OCI-LY7 (cell line): ENCODE measurements around the gene NEK2. TPM values are rescaled to one million over a fixed set of nuclear protein-coding genes. Genes with fewer than 3 reads are reported as not detected.

Experiments used
- BruUV-seq: library from RNA; stranded (reverse); fragments of 400-500 nt; replicated peaks from 2 replicates; lab custom pipeline; 2021; lab: Mats Ljungman, UMichigan
- CTCF ChIA-PET: fragments of 300-600 bp; sonication (Branson Sonifier 250); formaldehyde crosslinking; loops from one replicate; lab custom pipeline; 2022; ENCODE audit warnings: antibody characterized with exemption; ENCODE audit not compliant: unreplicated experiment; lab: Charles Lee
- POLR2A ChIA-PET: fragments of 300-600 bp; sonication (Branson Sonifier 250); formaldehyde crosslinking; loops from one replicate; lab custom pipeline; 2022; ENCODE audit warnings: antibody characterized with exemption; lab: Charles Lee
- DNase-seq: peaks from one replicate; pipeline ENCODE4 v3.0.0-alpha.2; 2015; ENCODE audit warnings: low spot score
- H2AFZ ChIP-seq: fragments of 200-600 bp; sonication (generic), shearing (Covaris generic); 2 replicates; pipeline ENCODE4 v1.6.1; 2014; ENCODE audit warnings: mild to moderate bottlenecking, antibody characterized with exemption, low read length, moderate library complexity
- H3K27ac ChIP-seq: fragments of 200-600 bp; sonication (generic); 2 replicates; pipeline ENCODE4 v1.5.1; 2014; ENCODE audit warnings: mixed run types, low read depth, mild to moderate bottlenecking, moderate library complexity, low read length, inconsistent platforms; ENCODE audit not compliant: poor library complexity, severe bottlenecking
- H3K36me3 ChIP-seq: fragments of 200-600 bp; sonication (generic); 2 replicates; pipeline ENCODE4 v1.6.1; 2014; ENCODE audit warnings: mild to moderate bottlenecking, antibody characterized with exemption, low read length, moderate library complexity, mixed read lengths; ENCODE audit not compliant: insufficient read depth
- H3K4me1 ChIP-seq: fragments of 200-600 bp; sonication (generic); 2 replicates; pipeline ENCODE4 v1.5.1; 2014; ENCODE audit warnings: mild to moderate bottlenecking, low read length; ENCODE audit not compliant: insufficient read depth, poor library complexity, severe bottlenecking
- H3K4me2 ChIP-seq: fragments of 200-600 bp; sonication (generic); 2 replicates; pipeline ENCODE4 v1.6.1; 2014; ENCODE audit warnings: mild to moderate bottlenecking, low read length
- H3K4me3 ChIP-seq: fragments of 200-600 bp; sonication (generic); 2 replicates; pipeline ENCODE4 v1.5.1; 2014; ENCODE audit warnings: mild to moderate bottlenecking, low read depth, low read length; ENCODE audit not compliant: poor library complexity, severe bottlenecking
- H3K79me2 ChIP-seq: fragments of 200-600 bp; sonication (generic); 2 replicates; pipeline ENCODE4 v1.6.1; 2016; ENCODE audit warnings: low read depth, mild to moderate bottlenecking, low read length, moderate library complexity, mixed read lengths; ENCODE audit not compliant: insufficient read depth
- H3K9me2 ChIP-seq: fragments of 200-600 bp; sonication (generic); 2 replicates; pipeline ENCODE4 v1.6.1; 2016; ENCODE audit warnings: mild to moderate bottlenecking, low read length, mixed read lengths; ENCODE audit not compliant: insufficient read depth
- H3K9me3 ChIP-seq: fragments of 200-600 bp; sonication (generic); 2 replicates; pipeline ENCODE4 v1.6.1; 2014; ENCODE audit warnings: mild to moderate bottlenecking, mixed run types, low read length, mixed read lengths
- H4K20me1 ChIP-seq: fragments of 200-600 bp; sonication (generic); 2 replicates; pipeline ENCODE4 v1.6.1; 2014; ENCODE audit warnings: mild to moderate bottlenecking, antibody characterized with exemption, low read length, moderate library complexity, mixed read lengths; ENCODE audit not compliant: insufficient read depth
- CTCF ChIP-seq: fragments of 200-600 bp; sonication (generic); conservative IDR thresholded peaks from 2 replicates; pipeline ENCODE4 v1.5.1; 2014; ENCODE audit warnings: mild to moderate bottlenecking, antibody characterized with exemption, low read length, moderate library complexity, mixed read lengths
- EZH2phosphoT487 ChIP-seq: fragments of 200-600 bp; sonication (generic); IDR thresholded peaks from 2 replicates; pipeline ENCODE4 v1.6.1; 2018; ENCODE audit warnings: low read depth, borderline replicate concordance, mild to moderate bottlenecking, mixed run types, antibody characterized with exemption, low read length, moderate library complexity, mixed read lengths
- intact Hi-C: fragments of 100-400 bp; cut with micrococcal nuclease; formaldehyde crosslinking; loops from one replicate; pipeline ENCODE4 v1.10.0; 2022; ENCODE audit not compliant: unreplicated experiment
- total RNA-seq, 2 experiments: library from RNA; depleted of rRNA in 1 of 2; stranded (reverse); fragments of >200 nt in 1 of 2; shearing (Covaris generic) in 1 of 2; gene quantifications; 2 replicates each; pipeline ENCODE4 v1.2.3, GENCODE V29; 2014 to 2022

The NEK2 gene
- total RNA-seq, 2 experiments from 2014 or later, result 55.9 to 69.0 TPM

GRCh38 chr1:211703812-211704537 lies 28.6 kb upstream of the NEK2 start:
- H3K4me1 ChIP-seq, result peaks cover 16% of the 10 kb centered on the region
- H3K9me3 ChIP-seq, result no peaks in the 10 kb centered on the region
- no peaks in the 10 kb centered on the region for H4K20me1 ChIP-seq
- POLR2A ChIA-PET, result no interaction called here
- no peak overlapping the region for H3K4me2 ChIP-seq
- no peaks in the 10 kb centered on the region for H3K9me2 ChIP-seq
- no peak overlapping the region for H3K4me3 ChIP-seq
- H3K79me2 ChIP-seq, result no peaks in the 10 kb centered on the region
- H3K36me3 ChIP-seq, result no peaks in the 10 kb centered on the region
- CTCF ChIA-PET, result no interaction called here
- H2AFZ ChIP-seq, result no peak overlapping the region
- H3K27ac ChIP-seq, result no peak overlapping the region
- TF ChIP-seq CTCF, result no peak
- no peak for TF ChIP-seq EZH2phosphoT487
- DNase-seq, result no peak
- intact Hi-C loops, result no loop called here
- BruUV-seq, result no TSS peak

DNA sequence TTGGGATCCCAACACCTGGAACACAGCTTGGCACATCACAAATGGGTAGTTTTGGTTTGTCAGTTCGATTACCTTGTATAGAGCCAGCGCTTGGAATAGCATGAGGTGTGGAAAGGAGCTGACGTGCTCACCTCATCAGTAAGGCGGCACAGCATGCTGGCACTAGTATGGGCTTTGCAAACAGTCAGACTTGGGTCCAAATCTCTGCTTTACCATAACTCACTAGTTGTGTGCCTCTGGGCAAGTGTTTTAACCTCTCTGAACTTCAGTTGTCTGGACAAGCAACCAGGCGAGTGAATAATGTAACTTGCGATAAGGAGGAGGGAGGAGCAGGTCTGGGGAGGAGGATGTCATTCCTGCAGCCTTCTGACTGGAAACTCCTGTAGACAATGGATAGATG lies 26.3 kb upstream of the NEK2 start:
- Histone ChIP-seq H3K9me2 (no peaks in the 10 kb centered on the region), H3K79me2 (no peaks in the 10 kb centered on the region), H3K4me1 (peaks cover 37% of the 10 kb centered on the region), H2AFZ (no peak overlapping the region), H3K9me3 (no peaks in the 10 kb centered on the region), H3K4me2 (no peak overlapping the region), H3K36me3 (no peaks in the 10 kb centered on the region), H4K20me1 (0 out of 2 replicates have a peak, but pooled peaks cover 5% of the 10 kb centered on the region), H3K27ac (no peak overlapping the region), H3K4me3 (no peak overlapping the region)
- ChIA-PET POLR2A (interaction anchor here (1.2 to 1.4 kb wide), 2 partner anchors 17 to 21 kb away, joined by 3 read pairs; no protein-coding TSS in a partner anchor), CTCF (no interaction called here)
- TF ChIP-seq EZH2phosphoT487 (no peak), CTCF (no peak)
- intact Hi-C loops, result no loop called here
- no TSS peak for BruUV-seq
- no peak for DNase-seq

DNA sequence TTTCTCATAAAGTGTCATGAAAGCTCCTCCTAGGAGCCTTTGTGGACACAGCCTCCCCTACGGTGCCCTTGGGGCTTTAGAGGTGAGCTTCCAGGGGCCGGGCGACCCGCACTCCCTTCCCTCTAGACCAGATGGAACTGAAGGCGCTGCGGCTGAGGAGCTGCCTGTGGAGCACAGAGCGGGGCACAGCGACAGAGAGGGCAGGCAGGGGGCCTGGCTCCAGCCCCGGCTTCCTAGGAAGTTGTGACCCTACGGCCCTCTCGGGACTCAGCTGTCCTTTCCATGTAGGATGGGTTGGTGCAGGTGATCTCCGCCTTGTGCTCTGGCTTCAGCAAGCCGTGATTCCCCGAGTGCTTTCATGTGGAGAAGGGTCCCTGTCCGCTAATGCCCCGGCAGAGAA lies 23.6 kb upstream of the NEK2 start:
- ChIA-PET CTCF (interaction anchor here (0.6 to 2.1 kb wide), 6 partner anchors 18 to 336 kb away, joined by 3 to 9 read pairs (median 4); partner anchors contain the start of genes DTL and INTS7), POLR2A (interaction anchor here (0.6 to 2.5 kb wide), 6 partner anchors 9 to 337 kb away, joined by 3 to 13 read pairs (median 4); partner anchors contain the start of genes DTL and INTS7)
- H3K9me2 ChIP-seq, result no peaks in the 10 kb centered on the region
- H3K9me3 ChIP-seq, result no peaks in the 10 kb centered on the region
- peak overlapping the region; percentile 83; the same call in 1 of the 2 replicates for H2AFZ ChIP-seq
- peak overlapping the region; percentile 22 for H3K27ac ChIP-seq
- no peak for DNase-seq
- BruUV-seq, result no TSS peak
- H3K4me2 ChIP-seq, result peak overlapping the region; percentile 73
- H3K36me3 ChIP-seq, result no peaks in the 10 kb centered on the region
- H4K20me1 ChIP-seq, result 0 out of 2 replicates have a peak, but pooled peaks cover 5% of the 10 kb centered on the region
- H3K79me2 ChIP-seq, result no peaks in the 10 kb centered on the region
- H3K4me1 ChIP-seq, result peaks cover 44% of the 10 kb centered on the region
- no peak overlapping the region for H3K4me3 ChIP-seq
- intact Hi-C loops, result loop anchor here (2.0 to 5.0 kb wide), 3 partner anchors 243 to 588 kb away; partner anchors contain the start of genes DTL, INTS7 and PPP2R5A
- no peak for TF ChIP-seq EZH2phosphoT487
- no peak for TF ChIP-seq CTCF
